Spleen (tissue), 11 donors: ENCODE measurements around the gene CLN5. TPM values are rescaled to one million over a fixed set of nuclear protein-coding genes. Genes with fewer than 3 reads are reported as not detected.

Experiments
- DNase-seq: peaks from one replicate; pipeline ENCODE4 v3.0.0-alpha.2; 2020
- H3K27ac ChIP-seq, 8 donors: fragments of 200-600 bp; sonication (generic) in 7 of 8; 1 replicate in 4 of 8; 2 replicates in 4 of 8; pipeline versions ENCODE4 v1.5.0 to v1.8.0; 2016 to 2021; ENCODE audit warnings: inconsistent platforms in 4 of 8, mild to moderate bottlenecking in 4 of 8, moderate library complexity in 1 of 8
- H3K27me3 ChIP-seq, 7 donors: fragments of 200-600 bp; sonication (generic) in 6 of 7; replicated peaks in 1 of 7; 1 replicate in 4 of 7; 2 replicates in 3 of 7; pipeline versions ENCODE4 v1.5.0 to v1.8.0; 2016 to 2021; ENCODE audit warnings: inconsistent platforms in 3 of 7, mild to moderate bottlenecking in 1 of 7
- H3K36me3 ChIP-seq, 6 donors: fragments of 200-600 bp; sonication (generic) in 5 of 6; 1 replicate in 4 of 6; 2 replicates in 2 of 6; pipeline versions ENCODE4 v1.5.0 to v1.8.0; 2016 to 2021; ENCODE audit warnings: inconsistent platforms in 2 of 6
- H3K4me1 ChIP-seq, 6 donors: fragments of 200-600 bp; sonication (generic) in 5 of 6; 1 replicate in 3 of 6; 2 replicates in 3 of 6; pipeline versions ENCODE4 v1.5.0 to v1.8.0; 2016 to 2021; ENCODE audit warnings: inconsistent platforms in 3 of 6
- H3K4me3 ChIP-seq, 8 donors: fragments of 200-600 bp; sonication (generic) in 7 of 8; 1 replicate in 4 of 8; 2 replicates in 4 of 8; pipeline versions ENCODE4 v1.5.0 to v1.8.0; 2016 to 2021; ENCODE audit warnings: inconsistent platforms in 4 of 8, mild to moderate bottlenecking in 4 of 8, moderate library complexity in 2 of 8
- H3K9me3 ChIP-seq, 8 donors: fragments of 200-600 bp; sonication (generic) in 7 of 8; 1 replicate in 4 of 8; 2 replicates in 4 of 8; pipeline versions ENCODE4 v1.5.0 to v1.8.0; 2016 to 2021; ENCODE audit warnings: inconsistent platforms in 4 of 8
- CTCF ChIP-seq, 11 experiments: fragments of 200-600 bp in 7 of 11; fragments of 450-650 bp in 4 of 11; sonication (generic) in 4 of 11; IDR thresholded peaks in 8 of 11; conservative IDR thresholded peaks in 3 of 11; 1 replicate in 7 of 11; 2 replicates in 4 of 11; pipeline versions ENCODE4 v1.4.0 to v1.8.0; 2016 to 2021; ENCODE audit warnings: antibody characterized with exemption in 11 of 11, inconsistent platforms in 4 of 11, mild to moderate bottlenecking in 1 of 11
- POLR2A ChIP-seq, 3 donors: fragments of 450-650 bp; IDR thresholded peaks; one replicate each; pipeline ENCODE4 v1.5.1; 2017; ENCODE audit warnings: antibody characterized with exemption in 3 of 3, mild to moderate bottlenecking in 1 of 3
- POLR2AphosphoS5 ChIP-seq, 3 donors: sonication (generic); formaldehyde crosslinking; IDR thresholded peaks; one replicate each; pipeline ENCODE4 v1.5.1; 2017; ENCODE audit warnings: antibody characterized with exemption in 3 of 3
- WGBS, 5 donors: extraction: QIAGEN DNeasy Blood & Tissue Kit in 3 of 5; methylation state at CpG; one replicate each; pipeline versions ENCODE4 v1.1.5 to v1.1.7; 2013 to 2018; 5-methylcytosine and 5-hydroxymethylcytosine counted together
- intact Hi-C: fragments of 100-400 bp; cut with DNase I; formaldehyde crosslinking; loops from one replicate; pipeline ENCODE4 v1.15.0; 2023; ENCODE audit warnings: low total_unique reads
- polyA plus RNA-seq, 3 donors: library from polyadenylated mRNA; stranded (reverse); fragments of 200-250 nt; gene quantifications; one replicate each; pipeline ENCODE4 v1.2.1, GENCODE V29; 2013
- total RNA-seq, 7 donors: library from RNA; depleted of rRNA in 3 of 7; stranded (reverse); fragments of >200 nt in 3 of 7; fragmentation: NEBNext Ultra II Directional in 4 of 7; extraction: Animal tissue kit (Norgen Biotek cat#: 25700) in 4 of 7; gene quantifications; one replicate each; pipeline versions ENCODE4 v1.1.0 to v1.2.1, GENCODE V29; 2016 to 2021
- donor health status: healthy with polysubstance abuse.
- donor health status: DM: no; HTN: no; CAD: no; lungs with moderate emphysema.
- donor health status: DM: no; HTN: no; CAD: no.
- donor health status: Bipolar disorder and iron deficiency.
- donor health status: healthy.
- donor health status: DM: no; HTN: no; CAD: no.
- donor health status: DM: yes; HTN: yes; CAD: no.

CLN5 gene
- total and polyA plus RNA-seq, 10 donors: 12.4 to 29.0 (median 20.3) TPM

- intact Hi-C loops: no loop called here
- no peak overlapping the region for H3K27ac ChIP-seq
- no peaks in the 10 kb centered on the region for H3K36me3 ChIP-seq
- no peak for TF ChIP-seq POLR2AphosphoS5 (IDR thresholded peaks at IDR 0.05)
- TF ChIP-seq POLR2A (IDR thresholded peaks at IDR 0.05): no peak
- TF ChIP-seq CTCF (IDR thresholded peaks at IDR 0.05 in 8 of 11, conservative IDR thresholded peaks at IDR 0.05 in 3 of 11): no peak
- H3K9me3 ChIP-seq: no peaks in the 10 kb centered on the region
- peaks cover 15 to 32% (median 24%) of the 10 kb centered on the region in 6 donors for H3K4me1 ChIP-seq
- H3K4me3 ChIP-seq: no peak overlapping the region
- H3K27me3 ChIP-seq: no peaks in the 10 kb centered on the region
- WGBS, 5 donors: 91 to 100% (median 97%) methylated on average over 1 of the region's 1 CpG
- no peak for DNase-seq
Measured at GRCh38 chr13:77029436-77029835, 37.6 kb downstream of the CLN5 start.

GRCh38 chr13:77031656-77032243, 39.9 kb downstream of the CLN5 start:
- intact Hi-C loops: no loop called here
- TF ChIP-seq POLR2A (IDR thresholded peaks at IDR 0.05): no peak
- TF ChIP-seq CTCF (IDR thresholded peaks at IDR 0.05 in 8 of 11, conservative IDR thresholded peaks at IDR 0.05 in 3 of 11): no peak
- TF ChIP-seq POLR2AphosphoS5 (IDR thresholded peaks at IDR 0.05): no peak
- H3K36me3 ChIP-seq: no peaks in the 10 kb centered on the region
- H3K4me1 ChIP-seq: peaks cover 3 to 13% (median 9%) of the 10 kb centered on the region in 6 donors
- H3K9me3 ChIP-seq: no peaks in the 10 kb centered on the region
- no peak for DNase-seq
- H3K4me3 ChIP-seq: no peak overlapping the region
- H3K27ac ChIP-seq: no peak overlapping the region
- WGBS, 5 donors: 89 to 91% (median 91%) methylated on average over 6 of the region's 6 CpGs
- no peaks in the 10 kb centered on the region for H3K27me3 ChIP-seq

- Histone ChIP-seq H3K27me3 (no peaks in the 10 kb centered on the region), H3K36me3 (no peaks in the 10 kb centered on the region), H3K9me3 (no peaks in the 10 kb centered on the region), H3K4me1 (no peaks in the 10 kb centered on the region), H3K27ac (no peak overlapping the region), H3K4me3 (no peak overlapping the region)
- intact Hi-C loops: no loop called here
- 95 to 99% (median 95%) methylated on average over 4 of the region's 4 CpGs for WGBS, 5 donors
- DNase-seq: no peak
- TF ChIP-seq POLR2AphosphoS5 (IDR thresholded peaks at IDR 0.05) (no peak), CTCF (IDR thresholded peaks at IDR 0.05 in 8 of 11, conservative IDR thresholded peaks at IDR 0.05 in 3 of 11) (no peak), POLR2A (IDR thresholded peaks at IDR 0.05) (no peak)
Measured at GRCh38 chr13:77033717-77034302, 41.9 kb downstream of the CLN5 start.

GRCh38 chr13:77034881-77035280, 43.0 kb downstream of the CLN5 start:
- WGBS, 5 donors: 92 to 98% (median 96%) methylated on average over 5 of the region's 5 CpGs
- Histone ChIP-seq H3K4me1 (no peaks in the 10 kb centered on the region), H3K9me3 (no peaks in the 10 kb centered on the region), H3K4me3 (no peak overlapping the region), H3K27ac (no peak overlapping the region), H3K27me3 (no peaks in the 10 kb centered on the region), H3K36me3 (no peaks in the 10 kb centered on the region)
- DNase-seq: no peak
- intact Hi-C loops: no loop called here
- TF ChIP-seq CTCF (IDR thresholded peaks at IDR 0.05 in 8 of 11, conservative IDR thresholded peaks at IDR 0.05 in 3 of 11) (no peak), POLR2AphosphoS5 (IDR thresholded peaks at IDR 0.05) (no peak), POLR2A (IDR thresholded peaks at IDR 0.05) (no peak)
